ENCODE results near the gene BICC1. TPM values are rescaled to one million over a fixed set of nuclear protein-coding genes. Genes with fewer than 3 reads are reported as not detected.

BICC1 gene
- total RNA-seq, 1 experiment from 2014 or later = 13.9 TPM

DNA sequence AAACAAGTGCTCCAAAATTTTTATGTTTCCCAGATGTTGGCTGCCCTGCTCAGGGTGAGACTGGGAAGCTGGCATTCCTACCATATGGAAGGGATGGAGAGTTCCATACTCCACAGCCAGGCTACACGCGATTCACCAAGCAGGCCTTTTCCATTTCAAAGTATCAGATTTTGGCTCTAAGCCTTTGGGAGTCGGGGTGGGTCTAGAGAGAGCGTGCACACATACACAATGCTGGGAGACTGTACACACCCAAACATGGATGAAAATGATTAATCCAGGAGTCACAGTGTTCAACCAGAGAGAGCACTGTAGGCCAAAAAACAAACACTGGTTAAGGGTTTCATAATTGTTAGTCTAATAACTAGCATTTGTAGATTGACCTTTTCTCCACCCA, 295.0 kb downstream of the BICC1 start:
- H3K36me3 ChIP-seq (ENCODE audit: low read depth, low read length) = no peaks in the 10 kb centered on the region
- no peaks in the 10 kb centered on the region for H3K9me3 ChIP-seq (ENCODE audit: low read length)
- H3K9me2 ChIP-seq (replicated peaks; ENCODE audit: low read length) = no peaks in the 10 kb centered on the region
- TF ChIP-seq EZH2phosphoT487 (IDR thresholded peaks at IDR 0.05; ENCODE audit: borderline replicate concordance, low read length) (no peak), EZH2 (IDR thresholded peaks at IDR 0.05; ENCODE audit: low read length, unreplicated experiment) (no peak)
- TF ChIP-seq, protein P1, sequence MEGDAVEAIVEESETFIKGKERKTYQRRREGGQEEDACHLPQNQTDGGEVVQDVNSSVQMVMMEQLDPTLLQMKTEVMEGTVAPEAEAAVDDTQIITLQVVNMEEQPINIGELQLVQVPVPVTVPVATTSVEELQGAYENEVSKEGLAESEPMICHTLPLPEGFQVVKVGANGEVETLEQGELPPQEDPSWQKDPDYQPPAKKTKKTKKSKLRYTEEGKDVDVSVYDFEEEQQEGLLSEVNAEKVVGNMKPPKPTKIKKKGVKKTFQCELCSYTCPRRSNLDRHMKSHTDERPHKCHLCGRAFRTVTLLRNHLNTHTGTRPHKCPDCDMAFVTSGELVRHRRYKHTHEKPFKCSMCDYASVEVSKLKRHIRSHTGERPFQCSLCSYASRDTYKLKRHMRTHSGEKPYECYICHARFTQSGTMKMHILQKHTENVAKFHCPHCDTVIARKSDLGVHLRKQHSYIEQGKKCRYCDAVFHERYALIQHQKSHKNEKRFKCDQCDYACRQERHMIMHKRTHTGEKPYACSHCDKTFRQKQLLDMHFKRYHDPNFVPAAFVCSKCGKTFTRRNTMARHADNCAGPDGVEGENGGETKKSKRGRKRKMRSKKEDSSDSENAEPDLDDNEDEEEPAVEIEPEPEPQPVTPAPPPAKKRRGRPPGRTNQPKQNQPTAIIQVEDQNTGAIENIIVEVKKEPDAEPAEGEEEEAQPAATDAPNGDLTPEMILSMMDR (conservative IDR thresholded peaks at IDR 0.05; ENCODE audit: low read depth, low read length) = no peak
- intact Hi-C loops (cut with micrococcal nuclease) = loop anchor here (1.0 to 2.0 kb wide), 2 partner anchors 13 to 145 kb away; no protein-coding TSS in a partner anchor
- ChIA-PET POLR2A (ENCODE audit: unreplicated experiment) (no interaction called here), CTCF (no interaction called here)
- H3K4me2 ChIP-seq (ENCODE audit: low read length) = peak overlapping the region; percentile 73
- ATAC-seq (peak; percentile 90), DNase-seq (peak; percentile 98)
- peaks cover 9% of the 10 kb centered on the region for H3F3A ChIP-seq (ENCODE audit: low read length, unreplicated experiment)
- BruUV-seq (replicated peaks) = no TSS peak
- peak overlapping the region; percentile 36 for H3K4me3 ChIP-seq (ENCODE audit: low read length)
- peak overlapping the region; percentile 74 for H3K9ac ChIP-seq (ENCODE audit: low read length)
- no peaks in the 10 kb centered on the region for H4K20me1 ChIP-seq (ENCODE audit: low read length)
- peak overlapping the region; percentile 93 for H3K27ac ChIP-seq (ENCODE audit: low read length)
- H3K4me1 ChIP-seq (ENCODE audit: insufficient read depth, low read length) = peaks cover 57% of the 10 kb centered on the region
- peak overlapping the region; percentile 3; the same call in 1 of the 2 replicates for H2AFZ ChIP-seq (ENCODE audit: low read length)
- H3K27me3 ChIP-seq (ENCODE audit: low read length) = no peaks in the 10 kb centered on the region
- H3K79me2 ChIP-seq (ENCODE audit: low read length) = no peaks in the 10 kb centered on the region

DNA sequence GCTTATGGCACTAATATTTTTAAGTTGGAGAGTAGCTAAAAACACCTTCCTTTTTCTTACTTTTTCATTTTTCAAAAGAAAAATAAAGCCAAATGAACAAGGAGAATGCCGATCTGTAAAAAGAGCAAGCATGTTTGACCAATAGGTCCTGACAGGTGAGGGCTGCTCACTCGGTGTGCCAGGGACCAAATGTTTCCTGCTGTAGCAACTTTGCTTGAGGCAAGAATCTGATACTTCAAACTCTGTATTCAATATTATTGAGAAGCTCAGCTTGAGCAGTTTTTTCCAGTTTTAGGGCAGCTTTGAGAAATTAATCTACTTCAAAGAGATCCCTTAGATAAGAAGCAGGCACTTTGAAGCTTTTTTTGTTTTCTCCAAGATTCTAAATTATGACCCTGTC, 298.1 kb downstream of the BICC1 start:
- CTCF ChIA-PET = interaction anchor here (0.6 kb wide), 1 partner anchor 134 kb away, joined by 3 read pairs; no protein-coding TSS in a partner anchor
- H2AFZ ChIP-seq (ENCODE audit: low read length) = no peak overlapping the region
- H3K79me2 ChIP-seq (ENCODE audit: low read length) = no peaks in the 10 kb centered on the region
- no peak for ATAC-seq
- BruUV-seq (replicated peaks) = no TSS peak
- H3K4me3 ChIP-seq (ENCODE audit: low read length) = no peak overlapping the region
- DNase-seq = peak; percentile 52
- intact Hi-C loops (cut with micrococcal nuclease) = loop anchor here (1.0 kb wide), 1 partner anchor 10 kb away; no protein-coding TSS in a partner anchor
- peak overlapping the region; percentile 63 for H3K27ac ChIP-seq (ENCODE audit: low read length)
- no peaks in the 10 kb centered on the region for H3K36me3 ChIP-seq (ENCODE audit: low read depth, low read length)
- H4K20me1 ChIP-seq (ENCODE audit: low read length) = no peaks in the 10 kb centered on the region
- H3K27me3 ChIP-seq (ENCODE audit: low read length) = no peaks in the 10 kb centered on the region
- TF ChIP-seq EZH2phosphoT487 (IDR thresholded peaks at IDR 0.05; ENCODE audit: borderline replicate concordance, low read length) = no peak
- TF ChIP-seq, protein P1 (conservative IDR thresholded peaks at IDR 0.05; ENCODE audit: low read depth, low read length) = no peak
- no peak for TF ChIP-seq EZH2 (IDR thresholded peaks at IDR 0.05; ENCODE audit: low read length, unreplicated experiment)
- no peaks in the 10 kb centered on the region for H3K9me3 ChIP-seq (ENCODE audit: low read length)
- H3K9ac ChIP-seq (ENCODE audit: low read length) = no peak overlapping the region
- POLR2A ChIA-PET (ENCODE audit: unreplicated experiment) = no interaction called here
- H3K4me1 ChIP-seq (ENCODE audit: insufficient read depth, low read length) = peaks cover 64% of the 10 kb centered on the region
- peak overlapping the region; percentile 61 for H3K4me2 ChIP-seq (ENCODE audit: low read length)
- H3K9me2 ChIP-seq (replicated peaks; ENCODE audit: low read length) = no peaks in the 10 kb centered on the region
- H3F3A ChIP-seq (ENCODE audit: low read length, unreplicated experiment) = peaks cover 9% of the 10 kb centered on the region

DNA sequence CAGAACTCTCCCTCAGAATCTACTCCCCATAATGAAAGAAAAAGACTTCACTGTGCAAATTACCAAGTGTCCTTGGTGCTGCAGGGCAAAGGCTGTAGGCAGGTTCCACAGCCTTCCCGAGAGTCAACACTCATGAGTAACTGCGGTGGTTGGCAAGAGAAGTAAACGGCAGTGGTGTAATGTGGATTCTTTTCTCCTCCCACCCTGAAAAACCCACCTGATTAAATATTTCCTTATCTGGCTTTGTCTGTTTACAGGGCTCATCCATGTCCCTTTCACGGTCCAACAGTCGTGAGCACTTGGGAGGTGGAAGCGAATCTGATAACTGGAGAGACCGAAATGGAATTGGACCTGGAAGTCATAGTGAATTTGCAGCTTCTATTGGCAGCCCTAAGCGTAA, 300.9 kb downstream of the BICC1 start:
- no peaks in the 10 kb centered on the region for H3K27me3 ChIP-seq (ENCODE audit: low read length)
- DNase-seq (peak; percentile 63), ATAC-seq (no peak)
- no peaks in the 10 kb centered on the region for H3K9me2 ChIP-seq (replicated peaks; ENCODE audit: low read length)
- H3K4me1 ChIP-seq (ENCODE audit: insufficient read depth, low read length) = peaks cover 51% of the 10 kb centered on the region
- no peak overlapping the region for H3K27ac ChIP-seq (ENCODE audit: low read length)
- no peaks in the 10 kb centered on the region for H3K9me3 ChIP-seq (ENCODE audit: low read length)
- no peak overlapping the region for H2AFZ ChIP-seq (ENCODE audit: low read length)
- H3F3A ChIP-seq (ENCODE audit: low read length, unreplicated experiment) = no peaks in the 10 kb centered on the region
- no peaks in the 10 kb centered on the region for H4K20me1 ChIP-seq (ENCODE audit: low read length)
- H3K79me2 ChIP-seq (ENCODE audit: low read length) = no peaks in the 10 kb centered on the region
- no peaks in the 10 kb centered on the region for H3K36me3 ChIP-seq (ENCODE audit: low read depth, low read length)
- intact Hi-C loops (cut with micrococcal nuclease) = no loop called here
- no peak overlapping the region for H3K9ac ChIP-seq (ENCODE audit: low read length)
- POLR2A ChIA-PET (ENCODE audit: unreplicated experiment) = no interaction called here
- no TSS peak for BruUV-seq (replicated peaks)
- H3K4me2 ChIP-seq (ENCODE audit: low read length) = peak overlapping the region; percentile 18; the same call in 1 of the 2 replicates
- no peak overlapping the region for H3K4me3 ChIP-seq (ENCODE audit: low read length)
- CTCF ChIA-PET = no interaction called here
- TF ChIP-seq EZH2phosphoT487 (IDR thresholded peaks at IDR 0.05; ENCODE audit: borderline replicate concordance, low read length) (no peak), EZH2 (IDR thresholded peaks at IDR 0.05; ENCODE audit: low read length, unreplicated experiment) (no peak)
- TF ChIP-seq, protein P1 (conservative IDR thresholded peaks at IDR 0.05; ENCODE audit: low read depth, low read length) = no peak

Data from PC-3 (cell line).